SKM-1 treated with dmso at 0.1 percent for 144 hours (cell line): ENCODE measurements around the gene CAMK4.

Experiments used
- DNase-seq: peaks from one replicate; lab custom pipeline; 2025; ENCODE audit not compliant: unreplicated experiment; lab: John Stamatoyannopoulos, UW

CAMK4 gene

GRCh38 chr5:111223787-111224560 is at the start of gene CAMK4:
Gene CAMK4, plus strand, starts transcription at chr5:111224384. Its CDS starts 100 bp downstream, at chr5:111224484.
- peak; percentile 68 for DNase-seq

GRCh38 chr5:111183064-111183463 is 41.1 kb upstream of the CAMK4 start:
- no peak for DNase-seq

- DNase-seq: no peak
These were observed 37.1 kb upstream of the CAMK4 start for GRCh38 chr5:111187079-111187478.

GRCh38 chr5:111194053-111194452 is 30.1 kb upstream of the CAMK4 start:
- no peak for DNase-seq

GRCh38 chr5:111194925-111195324 is 29.3 kb upstream of the CAMK4 start:
- DNase-seq: no peak

- DNase-seq: peak; percentile 8
These were observed 26.7 kb upstream of the CAMK4 start for GRCh38 chr5:111197523-111197922.

- DNase-seq: no peak
These were observed 25.8 kb upstream of the CAMK4 start for GRCh38 chr5:111198281-111198966.

GRCh38 chr5:111200828-111201227 is 23.4 kb upstream of the CAMK4 start:
- no peak for DNase-seq

DNA sequence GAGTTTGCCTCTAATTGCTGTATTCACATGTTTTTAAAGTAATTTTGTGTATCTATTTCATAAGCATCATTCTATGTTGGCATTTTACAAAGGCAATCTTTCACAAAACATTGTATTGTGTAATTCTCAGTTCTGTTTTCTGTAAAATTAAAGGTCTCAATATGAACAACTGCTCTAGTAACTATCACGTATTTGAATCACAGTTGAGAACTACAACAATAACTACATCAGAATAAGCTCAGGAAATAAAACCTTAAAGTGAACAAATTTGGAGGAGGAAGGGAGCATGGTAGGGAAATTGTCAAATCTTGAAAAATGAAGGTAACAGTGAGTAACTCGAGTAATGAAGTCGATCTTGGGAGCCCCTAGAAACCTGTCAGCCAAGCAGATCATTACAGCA is 22.5 kb upstream of the CAMK4 start:
- no peak for DNase-seq

DNA sequence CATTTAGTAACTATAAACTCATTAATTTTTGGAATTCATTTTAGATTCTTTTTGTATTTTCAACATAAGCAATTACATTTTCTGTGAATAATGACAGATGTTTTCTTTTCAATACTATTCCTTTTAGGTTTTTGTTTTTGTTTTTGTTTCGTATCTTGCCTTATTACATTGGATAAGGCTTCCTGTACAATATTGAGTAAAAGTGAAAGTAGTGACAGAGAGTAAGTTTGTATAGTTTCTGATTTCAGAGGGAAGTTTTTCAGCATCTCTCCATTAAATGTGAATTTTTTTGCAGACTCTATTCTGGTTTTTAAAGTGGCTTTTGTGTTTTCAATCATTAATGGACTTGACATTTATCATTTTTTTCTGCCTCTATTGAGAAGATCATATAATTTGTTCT is 12.8 kb upstream of the CAMK4 start:
- no peak for DNase-seq

DNA sequence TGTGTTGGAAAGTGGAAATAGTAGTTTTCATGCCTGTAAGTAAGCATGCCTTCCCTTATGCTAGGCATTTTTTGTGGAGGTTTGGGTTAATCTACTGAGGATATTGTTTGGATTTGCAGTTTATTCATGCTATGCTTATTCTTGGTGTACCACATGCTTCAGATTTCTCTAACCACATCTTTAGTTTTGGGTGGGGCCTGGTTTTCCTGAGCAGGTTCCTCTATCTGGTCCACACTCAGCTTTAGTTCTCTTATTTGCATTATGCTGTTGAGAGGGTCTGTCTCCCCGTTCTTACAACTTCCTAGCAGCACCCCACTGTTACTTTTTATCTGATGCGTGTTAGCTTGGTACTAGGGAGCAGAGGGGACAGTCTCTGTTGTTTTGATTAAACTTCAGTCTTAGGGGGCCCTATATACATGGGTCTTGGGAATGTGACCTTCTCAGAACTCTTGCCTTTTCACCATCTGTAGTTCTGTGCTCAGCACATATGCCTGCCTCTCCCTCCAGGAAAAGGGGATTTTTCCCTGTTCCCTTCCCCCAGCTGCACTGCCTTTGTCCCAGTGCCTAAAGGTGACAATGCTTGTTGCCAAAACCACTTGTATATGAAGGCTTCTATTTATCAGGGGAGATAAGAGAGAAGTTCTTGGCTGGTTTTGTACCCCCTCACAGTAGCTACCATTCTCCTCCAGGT is 10.0 kb upstream of the CAMK4 start:
- DNase-seq: no peak

- no peak for DNase-seq
These were observed 8.2 kb upstream of the CAMK4 start for GRCh38 chr5:111215971-111216370.

- no peak for DNase-seq
These were observed 3.0 kb upstream of the CAMK4 start for GRCh38 chr5:111221139-111221538.

DNA sequence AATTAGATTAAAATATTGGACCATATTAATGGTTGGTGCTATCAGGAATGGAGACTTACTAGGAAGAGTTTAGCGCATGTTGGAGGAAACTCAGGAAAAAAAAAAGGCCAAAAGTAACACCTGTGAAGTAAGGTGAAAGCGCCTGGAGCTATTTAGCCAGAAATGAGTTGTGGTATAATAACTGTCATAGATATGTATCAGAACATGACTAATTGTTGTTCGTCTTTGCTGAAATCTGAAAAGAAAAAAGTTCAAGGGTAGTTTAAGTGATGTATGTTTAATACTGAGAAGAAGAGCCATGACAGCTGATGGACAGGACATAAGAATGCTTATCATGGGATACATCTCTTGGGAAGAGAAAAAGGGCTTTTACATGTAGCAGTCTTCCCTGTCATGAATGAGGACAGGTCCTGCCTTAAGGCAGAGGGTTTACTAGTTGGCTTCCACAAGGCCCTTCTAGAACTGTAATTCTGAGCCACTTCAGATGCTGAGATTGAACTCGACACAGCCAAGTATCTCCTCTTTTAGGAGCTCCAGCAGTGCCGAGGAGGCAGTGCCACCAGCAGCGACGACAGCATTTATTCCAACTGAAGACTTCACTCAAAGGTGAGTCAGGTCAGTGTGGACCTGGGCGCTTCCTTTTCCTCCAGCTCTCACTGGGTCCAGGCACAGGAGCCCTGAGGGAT is 940 bp upstream of the CAMK4 start:
- DNase-seq: no peak

DNA sequence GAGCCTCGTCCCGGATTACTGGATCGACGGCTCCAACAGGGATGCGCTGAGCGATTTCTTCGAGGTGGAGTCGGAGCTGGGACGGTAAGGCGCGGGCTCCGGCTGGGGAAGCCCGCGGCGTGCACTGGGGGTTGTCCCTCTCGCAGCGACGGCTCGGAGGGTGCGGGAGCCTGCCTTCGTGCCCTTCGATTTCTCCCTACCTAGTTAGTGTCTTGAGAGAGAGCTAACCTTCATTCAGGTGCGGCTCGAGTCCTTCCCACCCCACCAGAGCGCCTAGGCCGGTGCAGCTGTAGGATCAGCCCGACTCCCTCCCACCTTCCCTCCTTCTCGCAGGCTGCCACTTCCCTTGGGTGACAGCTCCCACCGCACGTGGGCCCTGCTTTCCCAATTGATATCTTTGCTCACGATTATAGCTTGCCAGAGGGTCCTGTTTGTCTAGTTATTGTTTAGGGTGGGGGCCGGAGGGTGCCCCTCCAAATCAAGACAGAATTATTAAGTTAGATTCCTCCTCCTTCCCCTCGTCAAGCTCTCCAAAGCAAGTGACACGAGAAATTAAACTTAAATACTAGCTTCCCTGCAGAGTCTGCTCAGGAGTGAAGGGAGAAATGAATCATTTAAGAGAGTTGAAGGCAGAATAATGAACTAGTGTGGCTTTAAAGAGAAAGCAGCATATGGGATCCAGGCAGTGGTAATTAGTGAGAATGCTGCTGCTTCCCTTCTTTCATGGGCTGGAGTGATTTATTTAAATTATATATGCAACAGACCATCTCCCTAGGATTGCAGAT is 569 bp downstream of the CAMK4 start:
- no peak for DNase-seq

DNA sequence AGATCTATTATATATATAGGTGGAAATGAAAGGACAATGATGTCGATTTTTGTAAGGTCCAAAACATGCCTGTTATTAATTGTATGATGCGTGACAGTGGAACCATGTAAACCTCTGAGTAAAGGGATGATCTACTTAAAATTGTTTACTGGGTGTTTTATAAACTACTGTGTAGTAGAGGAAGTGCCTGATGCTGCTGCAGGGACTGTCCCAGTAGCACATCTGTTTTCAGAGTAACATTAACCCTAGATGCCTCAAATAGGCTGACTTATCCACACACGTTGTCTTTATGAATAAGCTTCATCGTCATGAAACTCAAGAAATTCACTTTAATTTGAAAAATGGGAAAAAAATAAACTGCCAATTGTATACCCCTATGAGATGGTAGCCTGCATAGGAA is 1.7 kb downstream of the CAMK4 start:
- DNase-seq: no peak

DNA sequence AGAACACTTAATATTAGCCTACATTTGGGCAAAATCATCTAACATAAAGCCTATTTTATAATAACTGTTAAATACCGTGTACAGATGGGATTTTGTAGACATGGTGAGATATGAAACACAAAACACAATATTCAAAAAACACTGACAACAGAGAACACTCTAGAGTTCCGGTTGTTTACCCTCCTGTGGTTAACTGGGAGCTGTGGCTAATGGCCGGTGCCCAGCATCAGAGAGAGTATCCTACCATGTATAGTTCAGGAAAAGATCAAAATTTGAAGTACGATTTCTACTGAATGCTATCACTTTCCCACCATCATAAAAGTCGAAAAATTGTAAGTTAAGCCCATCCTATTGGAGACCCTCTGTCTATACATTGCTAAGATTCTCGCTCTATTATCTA is 2.4 kb downstream of the CAMK4 start:
- no peak for DNase-seq

DNA sequence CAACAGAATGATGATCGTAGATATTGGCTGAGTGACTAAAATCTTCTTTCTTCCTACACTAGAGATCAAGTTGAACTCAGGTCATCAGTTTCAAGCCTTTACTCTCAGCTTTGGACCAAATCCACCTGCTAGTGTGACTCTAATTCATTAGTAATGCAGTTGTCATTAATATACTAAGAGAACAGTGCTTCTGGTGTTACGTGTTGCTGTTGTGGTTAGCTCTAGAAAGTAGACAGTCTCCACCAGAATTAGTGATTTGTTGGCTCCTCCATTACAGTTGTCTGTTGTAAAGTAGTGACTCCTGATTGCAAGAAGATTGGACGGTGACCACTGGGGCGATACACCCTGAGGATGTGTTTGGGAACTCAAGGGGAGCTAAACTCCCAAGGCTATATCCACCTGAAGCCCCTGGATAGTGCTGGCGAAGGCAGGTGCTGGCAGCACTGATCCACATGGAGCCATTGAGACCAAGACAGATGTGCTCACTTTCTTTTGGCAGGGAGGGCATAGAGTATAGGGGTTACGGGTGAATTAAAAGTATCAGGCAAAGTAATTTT is 3.1 kb downstream of the CAMK4 start:
- DNase-seq: no peak

- no peak for DNase-seq
These were observed 3.6 kb downstream of the CAMK4 start for GRCh38 chr5:111227801-111228200.

GRCh38 chr5:111228520-111229220 is 4.5 kb downstream of the CAMK4 start:
- DNase-seq: no peak
